ENCODE measurements around the gene KCNC1.

Gene KCNC1

GRCh38 chr11:17760102-17761029 lies 25.8 kb downstream of the KCNC1 start:
- peak; percentile 19 for DNase-seq

- DNase-seq, result no peak
These were observed 27.9 kb downstream of the KCNC1 start for GRCh38 chr11:17762309-17762974.

DNA sequence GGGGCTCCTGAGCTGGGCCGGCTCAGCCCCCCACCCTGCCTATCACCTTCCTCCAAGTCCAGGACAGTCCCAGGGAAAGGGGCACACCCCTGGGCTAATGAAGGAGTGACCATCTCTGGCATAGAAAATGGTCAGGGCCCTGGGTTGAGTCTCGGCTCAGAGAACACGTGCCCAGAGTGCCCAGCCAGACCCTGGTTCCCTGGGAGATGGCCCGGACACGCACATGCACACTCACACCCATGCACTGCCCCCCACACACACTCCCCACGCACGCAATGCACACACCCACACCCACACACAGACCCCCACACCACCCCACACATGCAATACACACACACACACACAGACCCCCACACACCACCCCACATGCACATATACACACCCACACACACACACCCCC lies 28.7 kb downstream of the KCNC1 start:
- DNase-seq, result no peak

DNA sequence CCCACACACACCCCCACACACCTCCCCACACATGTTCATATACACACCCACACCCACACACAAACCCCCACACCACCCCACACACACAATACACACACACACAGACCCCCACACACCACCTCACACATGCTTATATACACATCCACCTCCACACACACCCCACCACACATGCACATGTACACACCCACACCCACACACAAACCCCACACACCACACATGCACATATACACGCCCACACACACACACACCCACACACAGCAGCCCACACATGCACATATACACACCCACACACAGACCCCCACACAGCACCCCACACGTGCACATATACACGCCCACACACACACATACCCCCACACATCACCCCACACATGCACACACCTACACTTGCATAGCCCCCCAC lies 29.1 kb downstream of the KCNC1 start:
- no peak for DNase-seq

GRCh38 chr11:17764446-17765218 lies 30.1 kb downstream of the KCNC1 start:
- DNase-seq, result no peak

DNA sequence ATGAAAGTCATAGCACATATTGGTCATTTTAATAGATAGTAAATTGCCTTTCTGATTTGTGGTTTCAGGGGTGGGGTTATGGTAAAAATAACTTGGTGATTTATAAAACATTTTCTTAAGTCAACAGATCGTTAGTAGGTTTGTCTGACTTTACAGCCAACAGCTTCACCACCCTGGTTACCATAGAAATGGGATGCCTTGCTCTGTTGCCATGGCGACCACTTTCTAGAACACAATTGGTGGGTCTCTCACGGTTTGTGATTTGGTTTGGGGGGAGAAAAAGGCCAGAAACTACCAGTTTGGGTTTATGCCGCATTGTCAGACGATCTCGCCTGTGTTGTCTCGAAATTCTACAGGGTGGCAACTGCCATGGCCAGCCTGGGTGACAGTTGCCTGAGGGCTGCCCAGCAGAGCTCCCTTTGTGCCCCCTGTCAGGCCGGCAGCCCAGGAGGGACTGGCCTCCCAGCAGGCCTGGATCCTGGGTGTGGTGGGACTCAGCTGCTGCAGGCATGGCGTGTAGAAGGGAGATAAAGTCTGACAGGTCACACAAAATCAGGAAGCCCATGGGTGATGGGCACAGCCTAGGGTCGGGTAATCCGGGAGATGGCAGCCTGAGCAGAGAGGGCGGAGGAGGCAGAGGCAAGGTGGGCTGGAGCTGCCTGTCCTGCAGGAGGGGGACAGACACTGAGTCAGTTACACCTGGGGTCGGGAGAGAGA lies 30.9 kb downstream of the KCNC1 start:
- no peak for DNase-seq

GRCh38 chr11:17766073-17766359 lies 31.4 kb downstream of the KCNC1 start:
- DNase-seq, result no peak

DNA sequence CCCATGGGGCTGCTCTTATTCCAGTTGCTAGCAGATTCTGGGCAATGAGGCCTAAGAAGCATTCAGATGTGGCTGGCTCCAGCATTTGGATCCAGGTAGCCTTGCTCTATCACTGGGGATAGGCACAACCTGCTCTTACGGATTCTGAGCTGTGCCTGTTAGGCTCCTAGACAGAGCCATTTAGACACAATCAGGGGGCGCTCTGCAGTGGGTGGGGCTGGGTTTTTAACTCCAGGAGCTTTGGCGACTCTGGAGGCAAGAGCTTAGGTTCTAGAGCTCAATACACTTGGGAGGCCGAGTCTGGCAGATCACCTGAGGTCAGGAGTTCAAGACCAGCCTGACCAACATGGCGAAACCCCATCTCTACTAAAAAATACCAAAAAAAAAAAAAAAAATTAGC lies 32.0 kb downstream of the KCNC1 start:
- no peak for DNase-seq

GRCh38 chr11:17767301-17767885 lies 32.8 kb downstream of the KCNC1 start:
- no peak for DNase-seq

DNA sequence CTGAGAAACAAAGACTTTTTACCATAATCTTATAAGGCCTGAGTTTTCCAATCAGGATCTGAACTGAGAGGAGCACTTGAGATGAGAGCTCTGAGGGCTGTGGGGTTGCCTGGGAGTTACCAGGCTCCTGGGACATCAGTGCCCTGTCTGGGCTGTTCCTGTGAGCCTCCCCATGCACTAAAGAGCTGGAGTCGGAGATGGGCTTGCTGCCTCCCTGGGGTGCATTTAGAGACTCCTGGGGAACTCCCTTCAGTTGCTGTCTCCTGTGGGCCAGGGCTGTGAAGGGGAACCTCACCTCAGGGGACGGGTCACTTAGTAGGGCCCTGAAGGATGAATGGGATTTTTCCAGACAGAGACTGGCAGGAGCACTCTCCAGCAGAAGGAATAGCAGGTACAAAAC lies 33.3 kb downstream of the KCNC1 start:
- no peak for DNase-seq

- DNase-seq, result no peak
These were observed 34.0 kb downstream of the KCNC1 start for GRCh38 chr11:17768547-17768946.

- DNase-seq, result no peak
These were observed 34.6 kb downstream of the KCNC1 start for GRCh38 chr11:17769218-17769617.

DNA sequence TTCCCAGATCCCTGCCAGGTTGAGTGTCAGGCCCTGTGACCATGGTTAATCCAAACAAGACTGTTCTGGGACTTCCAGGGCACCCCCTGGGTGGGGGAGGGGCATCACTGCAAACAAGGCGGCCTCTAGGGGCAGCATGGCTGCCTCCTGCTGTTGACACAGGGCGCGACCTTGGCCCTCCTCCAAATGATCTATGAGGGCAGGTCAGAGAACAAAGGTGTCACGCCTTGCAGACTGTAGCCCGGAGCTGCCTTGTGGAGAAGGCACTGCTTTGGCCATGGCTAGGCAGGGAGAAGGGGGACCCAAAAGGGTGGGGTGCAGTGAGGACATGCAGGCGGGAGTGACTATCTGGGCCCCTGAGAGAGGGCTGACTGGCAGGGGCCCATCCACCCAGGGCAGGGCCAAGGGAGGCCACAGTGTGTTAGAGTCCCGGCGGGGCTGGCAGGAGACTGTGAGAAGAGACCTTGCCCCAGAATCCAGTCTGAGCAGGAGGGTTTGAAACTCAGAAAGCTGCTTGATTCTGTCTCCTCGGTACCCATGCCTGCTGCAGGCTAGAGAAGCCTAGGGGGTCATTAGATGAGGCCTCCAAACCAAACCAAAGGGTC lies 35.6 kb downstream of the KCNC1 start:
- DNase-seq, result no peak

GRCh38 chr11:17770917-17771316 lies 36.3 kb downstream of the KCNC1 start:
- DNase-seq, result no peak

GRCh38 chr11:17771415-17771814 lies 36.8 kb downstream of the KCNC1 start:
- no peak for DNase-seq

DNA sequence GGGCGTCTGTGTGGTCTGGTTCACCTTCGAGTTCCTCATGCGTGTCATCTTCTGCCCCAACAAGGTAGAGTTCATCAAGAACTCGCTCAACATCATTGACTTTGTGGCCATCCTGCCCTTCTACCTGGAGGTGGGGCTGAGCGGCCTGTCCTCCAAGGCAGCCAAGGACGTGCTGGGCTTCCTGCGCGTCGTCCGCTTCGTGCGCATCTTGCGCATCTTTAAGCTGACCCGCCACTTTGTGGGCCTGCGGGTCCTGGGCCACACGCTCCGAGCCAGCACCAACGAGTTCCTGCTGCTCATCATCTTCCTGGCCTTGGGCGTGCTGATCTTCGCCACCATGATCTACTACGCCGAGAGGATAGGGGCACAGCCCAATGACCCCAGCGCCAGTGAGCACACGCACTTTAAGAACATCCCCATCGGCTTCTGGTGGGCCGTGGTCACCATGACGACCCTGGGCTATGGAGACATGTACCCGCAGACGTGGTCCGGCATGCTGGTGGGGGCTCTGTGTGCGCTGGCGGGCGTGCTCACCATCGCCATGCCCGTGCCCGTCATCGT lies 37.3 kb downstream of the KCNC1 start:
- no peak for DNase-seq

GRCh38 chr11:17772704-17773600 lies 38.4 kb downstream of the KCNC1 start:
- DNase-seq, result no peak

DNA sequence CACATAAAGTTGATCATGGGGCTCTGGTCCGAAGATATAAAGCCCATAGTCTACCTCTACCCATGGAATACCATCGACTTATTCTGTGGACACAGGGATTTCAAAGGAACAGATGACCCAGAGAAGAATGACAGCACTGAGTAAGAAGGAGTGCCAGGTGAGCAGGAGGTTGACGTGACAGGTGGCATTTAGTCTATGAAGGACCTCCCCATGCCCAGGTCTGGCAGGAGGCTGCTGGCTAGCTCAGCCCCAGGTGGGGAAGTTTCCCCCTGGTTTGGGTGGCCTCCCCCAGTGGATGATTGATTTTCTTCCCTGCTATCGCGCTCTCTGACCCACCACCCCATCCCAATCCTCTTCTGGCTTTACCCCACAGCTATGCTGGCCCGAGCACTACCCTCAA lies 39.1 kb downstream of the KCNC1 start:
- no peak for DNase-seq

- no peak for DNase-seq
These were observed 39.9 kb downstream of the KCNC1 start for GRCh38 chr11:17774232-17775034.

GRCh38 chr11:17775035-17775348 lies 40.4 kb downstream of the KCNC1 start:
- DNase-seq, result no peak
